GM10248 (cell line): ENCODE measurements around the gene PPM1M.

Experiments
- CTCF ChIA-PET: fragments of 300-600 bp; sonication (Branson Sonifier 250); formaldehyde crosslinking; extraction: SDS; loops from one replicate; lab custom pipeline; 2021; ENCODE audit warnings: antibody characterized with exemption; lab: Yijun Ruan, JAX
- POLR2A ChIA-PET: fragments of 350-650 bp; sonication (Branson Sonifier 250); formaldehyde crosslinking; extraction: SDS; loops from one replicate; lab custom pipeline; 2020; ENCODE audit warnings: antibody characterized with exemption; lab: Yijun Ruan, JAX
- DNase-seq: peaks from one replicate; pipeline ENCODE4 v3.0.0; 2012; ENCODE audit errors: extremely low spot score
- TF ChIP-seq, protein P1 (sequence below): IDR thresholded peaks from 2 replicates; pipeline ENCODE4 v1.5.1; 2012; ENCODE audit warnings: mild to moderate bottlenecking, low read depth; ENCODE audit errors: extremely low read depth, missing control alignments, control extremely low read depth

Gene PPM1M

DNA sequence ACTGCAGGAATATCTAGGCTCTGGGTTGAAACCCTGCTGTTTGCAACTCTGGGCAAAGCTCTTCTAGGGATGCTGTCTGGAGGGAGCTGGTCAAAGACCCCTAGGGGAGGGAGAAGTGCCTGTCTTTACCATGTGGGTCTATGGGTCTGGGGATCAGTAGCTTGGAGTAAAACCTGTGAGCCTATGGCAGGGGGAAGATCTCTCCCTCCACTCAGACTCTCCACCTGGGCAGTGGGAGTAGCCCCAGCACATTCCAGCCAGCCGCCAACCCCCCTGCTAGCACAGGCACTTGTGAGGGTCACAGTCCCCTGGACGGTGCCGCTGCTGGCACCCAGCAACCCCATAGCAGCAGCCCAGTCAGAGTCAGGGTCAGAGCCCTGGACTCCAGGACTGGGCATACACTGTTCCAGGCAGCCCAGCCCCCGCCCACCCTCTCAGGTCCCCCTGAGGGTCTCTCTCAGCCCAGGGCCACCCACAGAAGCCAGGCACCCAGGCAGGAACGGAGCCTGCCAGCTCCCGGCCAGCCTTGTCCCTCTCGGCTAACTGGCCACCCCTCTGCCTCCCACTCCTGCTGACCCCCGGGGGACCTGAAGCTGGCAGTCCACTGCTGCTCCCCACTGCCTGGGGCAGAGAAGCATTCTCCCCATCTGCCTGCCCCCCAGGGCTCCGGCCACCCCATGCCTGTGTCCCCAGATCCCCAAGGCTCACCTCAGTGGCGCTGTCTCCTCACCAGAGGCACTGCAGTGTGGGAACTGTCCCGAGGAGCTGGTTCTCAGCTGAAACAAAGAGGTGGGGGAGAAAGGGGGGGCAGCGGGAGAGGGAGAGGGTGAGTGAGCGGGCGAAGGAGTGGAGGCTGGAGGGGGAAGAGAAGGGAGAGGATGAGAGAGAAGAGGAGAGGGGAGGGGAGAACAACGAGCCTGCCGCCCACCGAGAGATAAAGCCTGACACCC is 52.9 kb downstream of the PPM1M start:
- TF ChIP-seq, protein P1, sequence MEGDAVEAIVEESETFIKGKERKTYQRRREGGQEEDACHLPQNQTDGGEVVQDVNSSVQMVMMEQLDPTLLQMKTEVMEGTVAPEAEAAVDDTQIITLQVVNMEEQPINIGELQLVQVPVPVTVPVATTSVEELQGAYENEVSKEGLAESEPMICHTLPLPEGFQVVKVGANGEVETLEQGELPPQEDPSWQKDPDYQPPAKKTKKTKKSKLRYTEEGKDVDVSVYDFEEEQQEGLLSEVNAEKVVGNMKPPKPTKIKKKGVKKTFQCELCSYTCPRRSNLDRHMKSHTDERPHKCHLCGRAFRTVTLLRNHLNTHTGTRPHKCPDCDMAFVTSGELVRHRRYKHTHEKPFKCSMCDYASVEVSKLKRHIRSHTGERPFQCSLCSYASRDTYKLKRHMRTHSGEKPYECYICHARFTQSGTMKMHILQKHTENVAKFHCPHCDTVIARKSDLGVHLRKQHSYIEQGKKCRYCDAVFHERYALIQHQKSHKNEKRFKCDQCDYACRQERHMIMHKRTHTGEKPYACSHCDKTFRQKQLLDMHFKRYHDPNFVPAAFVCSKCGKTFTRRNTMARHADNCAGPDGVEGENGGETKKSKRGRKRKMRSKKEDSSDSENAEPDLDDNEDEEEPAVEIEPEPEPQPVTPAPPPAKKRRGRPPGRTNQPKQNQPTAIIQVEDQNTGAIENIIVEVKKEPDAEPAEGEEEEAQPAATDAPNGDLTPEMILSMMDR = no peak
- CTCF ChIA-PET = interaction anchor here (1.2 to 18.3 kb wide), 6 partner anchors 11 to 77 kb away, joined by 3 to 290 read pairs (median 4); no protein-coding TSS in a partner anchor
- POLR2A ChIA-PET = interaction anchor here (0.6 kb wide), 1 partner anchor 22 kb away, joined by 5 read pairs; no protein-coding TSS in a partner anchor
- DNase-seq = no peak

DNA sequence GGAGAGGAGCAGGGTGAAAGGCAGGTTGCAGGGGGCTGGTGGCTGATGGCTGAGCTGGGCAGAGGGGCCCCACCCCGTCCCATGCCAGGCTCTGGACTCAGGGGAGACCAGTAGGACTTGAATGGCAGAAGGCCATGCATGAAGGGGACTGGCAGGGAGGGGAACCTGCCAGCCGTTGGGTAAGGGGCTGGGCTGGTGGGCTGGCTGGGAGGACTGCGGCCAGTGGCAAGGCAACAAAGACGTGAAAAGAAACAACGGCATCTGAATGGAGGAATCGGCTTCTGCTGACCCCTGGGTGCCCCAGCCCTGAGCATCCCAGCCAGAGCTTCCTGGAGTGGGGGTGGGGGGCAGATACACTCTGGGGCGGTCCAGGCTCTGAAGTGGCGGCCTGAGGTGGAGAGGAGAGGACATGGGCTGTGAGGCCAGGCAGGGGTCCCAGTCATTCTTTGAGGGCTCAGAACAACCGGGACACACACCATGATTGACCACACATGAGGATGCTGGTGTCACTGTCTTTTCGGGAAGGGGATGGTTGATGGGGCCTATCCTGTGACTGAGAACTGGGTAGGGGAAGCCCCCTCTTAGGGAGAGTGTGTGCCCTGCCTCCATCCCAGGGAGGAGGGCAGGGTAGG is 53.8 kb downstream of the PPM1M start:
- DNase-seq = no peak
- TF ChIP-seq, protein P1 = no peak
- ChIA-PET CTCF (interaction anchor here (0.8 to 18.3 kb wide), 7 partner anchors 12 to 149 kb away, joined by 3 to 290 read pairs (median 4); no protein-coding TSS in a partner anchor), POLR2A (no interaction called here)
